HG03095 (cell line): ENCODE measurements around the gene KRTAP20-2.

Experiments
- ATAC-seq: cut with Tn5 transposase; IDR thresholded peaks from one replicate; pipeline ENCODE4 v1.9.1; 2021; ENCODE audit warnings: moderate library complexity; ENCODE audit not compliant: unreplicated experiment

KRTAP20-2 gene

DNA sequence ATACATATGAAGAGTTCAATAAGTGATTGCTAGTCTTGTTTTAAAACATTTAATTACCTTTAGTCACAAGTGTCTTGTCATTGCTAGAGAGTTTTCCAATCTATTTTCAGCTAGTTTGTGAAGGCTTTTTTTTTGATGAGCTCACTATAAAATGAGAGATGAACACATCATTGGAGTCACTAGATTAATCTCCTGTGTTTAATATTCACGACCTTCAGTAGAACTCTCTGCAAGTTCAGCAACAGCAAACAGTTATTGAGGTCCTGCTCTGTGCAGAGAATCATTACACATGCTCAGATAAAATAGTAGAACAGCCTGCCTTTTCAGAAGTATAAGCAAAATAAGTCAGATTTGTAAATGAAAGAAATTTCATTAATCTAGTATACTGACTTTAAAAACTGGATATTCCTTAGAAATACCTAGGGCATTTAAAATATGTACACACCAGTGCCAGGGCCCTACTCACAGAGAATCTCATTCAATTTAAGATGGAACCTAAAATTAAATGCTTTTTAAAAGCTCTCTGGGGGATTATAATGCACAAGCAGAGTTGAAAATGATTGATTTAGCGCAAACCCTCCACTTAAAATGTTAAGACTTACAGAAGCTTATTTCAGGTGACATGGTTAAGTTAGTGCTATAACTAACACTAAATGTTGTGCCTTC is 38.1 kb downstream of the KRTAP20-2 start:
- no peak for ATAC-seq

DNA sequence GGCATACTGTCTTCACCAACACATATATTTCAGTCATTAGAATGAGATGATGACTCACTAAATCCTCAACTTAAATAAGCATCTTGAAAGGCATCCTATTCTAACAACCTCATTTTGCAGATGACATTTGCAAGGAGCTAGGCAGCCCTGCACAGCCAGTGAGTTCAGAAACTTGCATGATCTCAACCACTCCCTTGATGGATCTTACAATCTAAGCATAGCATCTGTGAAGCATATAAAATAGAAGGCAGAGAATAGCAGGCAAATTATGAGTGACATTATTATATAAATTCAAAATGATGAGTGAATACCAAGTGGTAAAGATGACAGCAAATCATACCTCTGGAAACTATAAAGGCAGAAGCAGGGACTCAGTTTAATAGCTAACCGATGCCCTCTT is 39.3 kb downstream of the KRTAP20-2 start:
- no peak for ATAC-seq

DNA sequence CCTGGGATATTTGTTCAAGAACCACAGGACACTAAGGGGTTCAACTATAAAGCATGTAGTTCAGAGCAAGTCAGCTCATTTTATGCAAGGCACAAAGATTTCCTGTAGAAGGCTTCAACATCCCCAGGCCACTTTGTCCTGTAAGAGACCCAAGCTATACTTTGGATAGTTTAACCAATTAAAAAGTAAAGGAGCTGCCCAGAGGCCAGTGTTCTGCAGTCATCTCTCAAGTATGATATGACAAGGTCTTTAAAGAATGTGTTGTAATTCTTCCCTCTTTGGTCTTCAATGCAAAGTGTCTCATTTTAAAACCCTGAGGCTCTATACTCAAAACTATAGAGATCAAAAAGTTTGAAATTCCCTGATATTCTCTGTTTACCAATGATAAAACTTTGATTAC is 41.7 kb downstream of the KRTAP20-2 start:
- ATAC-seq: no peak

DNA sequence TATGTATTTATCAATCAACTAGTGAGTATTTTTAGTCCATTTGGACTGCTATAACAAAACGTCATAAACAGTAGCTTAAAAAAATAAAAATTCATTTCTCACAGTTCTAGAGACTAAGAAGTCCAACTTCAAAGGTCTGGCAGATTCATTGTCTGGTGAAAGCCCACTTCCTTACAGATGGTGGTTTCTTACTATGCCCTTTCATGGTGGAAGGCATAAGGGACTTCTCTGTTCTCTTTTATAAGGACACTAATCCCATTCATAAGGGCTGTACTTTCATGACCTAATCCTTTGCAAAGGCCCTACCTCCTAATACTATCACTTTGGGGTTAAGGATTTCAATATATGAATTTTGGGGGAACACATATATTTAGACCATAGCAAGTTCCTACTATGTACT is 45.6 kb downstream of the KRTAP20-2 start:
- ATAC-seq: no peak

DNA sequence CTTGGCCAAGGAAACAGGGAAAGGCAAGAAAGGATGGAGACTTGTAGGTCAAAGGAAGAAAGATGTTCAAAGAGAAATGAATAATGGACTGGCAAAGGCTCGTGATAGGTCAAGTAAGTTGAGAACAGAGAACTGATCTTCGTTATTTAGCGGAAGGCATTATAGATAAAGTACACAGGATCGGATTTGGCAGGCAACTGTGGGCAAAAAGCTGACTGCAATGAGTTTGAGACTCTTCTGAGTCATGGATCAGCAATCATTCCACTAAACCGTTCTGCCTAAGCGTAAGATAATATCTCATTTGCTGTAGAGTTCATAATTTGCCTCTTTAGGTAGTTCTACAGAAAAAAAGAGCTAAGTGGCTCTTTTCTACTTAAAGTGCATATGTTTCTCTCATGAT is 49.5 kb downstream of the KRTAP20-2 start:
- ATAC-seq: no peak
